RCC 7860 (cell line): ENCODE measurements around the gene FAM228A.

Experiments used
- DNase-seq: peaks from one replicate; pipeline ENCODE4 v3.0.0-alpha.2; 2015; ENCODE audit warnings: low spot score
- FAIRE-seq: peaks from 2 replicates; lab custom pipeline; 2012; peaks lifted over from hg19 to GRCh38; lab: Jason Lieb, UNC

The FAM228A gene

DNA sequence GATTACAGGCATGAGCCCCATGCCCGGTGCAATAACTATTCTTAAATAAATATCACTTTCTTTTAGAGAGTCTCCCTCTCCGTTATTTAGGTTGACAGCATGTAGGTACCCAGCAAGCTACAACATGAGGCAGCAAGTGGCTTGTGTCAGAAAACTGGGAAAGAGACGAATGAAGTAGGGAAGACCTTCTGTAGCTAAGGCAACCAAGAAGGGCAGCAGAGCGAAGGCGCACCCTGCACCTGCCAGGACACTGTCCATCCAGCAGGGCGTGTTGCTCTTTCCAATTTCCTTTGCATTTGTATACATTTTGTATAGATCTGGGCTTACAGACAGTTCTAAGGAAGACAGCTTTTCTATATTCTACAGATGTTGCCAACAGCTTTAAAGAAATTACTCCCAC is 48.1 kb downstream of the FAM228A start:
- DNase-seq (no peak), FAIRE-seq (no peak)

- FAIRE-seq (no peak), DNase-seq (no peak)
Observed at GRCh38 chr2:24225499-24226242, 50.8 kb downstream of the FAM228A start.

- DNase-seq (no peak), FAIRE-seq (peak; percentile 40)
Observed at GRCh38 chr2:24228470-24228869, 53.6 kb downstream of the FAM228A start.

- DNase-seq (peak; percentile 21), FAIRE-seq (no peak)
Observed at GRCh38 chr2:24231461-24231881, 56.6 kb downstream of the FAM228A start.

GRCh38 chr2:24233321-24233720 is 58.5 kb downstream of the FAM228A start:
- FAIRE-seq (no peak), DNase-seq (no peak)

- no peak for DNase-seq
- FAIRE-seq = no peak
Observed at GRCh38 chr2:24237313-24237712, 62.5 kb downstream of the FAM228A start.

DNA sequence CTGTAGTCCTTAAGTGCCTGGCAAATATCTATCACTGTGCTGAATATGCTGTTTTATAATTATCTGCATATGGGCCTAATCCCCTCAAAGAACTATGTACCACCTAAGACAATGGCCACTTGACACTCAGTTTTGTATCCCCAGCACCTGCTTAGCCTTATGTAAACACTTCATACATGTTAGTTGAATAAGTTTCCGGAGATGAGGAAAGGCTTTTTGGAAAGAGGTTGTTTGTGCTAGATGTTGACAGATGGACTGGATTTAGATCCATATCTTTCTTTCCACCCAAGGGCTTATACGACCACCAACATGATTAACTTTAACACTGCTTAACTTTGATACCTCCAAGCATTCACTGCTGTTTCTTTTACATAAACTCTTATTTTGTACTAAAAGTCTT is 63.3 kb downstream of the FAM228A start:
- FAIRE-seq = no peak

DNA sequence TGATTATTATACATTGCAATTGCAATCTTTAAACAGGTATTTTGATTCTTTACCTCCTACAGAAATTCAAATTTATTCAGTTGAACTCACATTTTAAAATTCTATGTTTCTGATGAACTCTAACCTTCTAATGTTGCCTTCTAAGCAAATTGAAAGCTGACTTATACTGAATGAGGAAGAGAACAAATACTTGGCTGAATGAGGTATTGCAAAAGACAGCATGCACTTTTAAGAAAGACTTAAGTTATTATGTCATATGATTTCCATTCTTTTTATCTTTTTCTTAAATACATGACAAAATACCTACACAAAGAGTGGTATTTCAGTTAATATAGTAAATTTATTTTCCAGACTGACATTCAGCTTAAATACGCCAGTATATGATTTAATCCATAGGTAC is 64.7 kb downstream of the FAM228A start:
- FAIRE-seq (no peak), DNase-seq (no peak)

More for the DNA sequence above, 63.3 kb downstream of the FAM228A start:
- no peak for DNase-seq
